NCI-H187 (cell line): Measurements from ENCODE around the gene AICDA.
"Not testable (repeated sequence)": the region's sequence is repeated elsewhere in the genome, so short reads cannot be mapped to it uniquely, and the experiment has no call there.

Source experiments
- DNase-seq, 2 experiments: peaks; one replicate each; lab custom pipeline; 2025; lab: John Stamatoyannopoulos, UW

AICDA gene

DNA sequence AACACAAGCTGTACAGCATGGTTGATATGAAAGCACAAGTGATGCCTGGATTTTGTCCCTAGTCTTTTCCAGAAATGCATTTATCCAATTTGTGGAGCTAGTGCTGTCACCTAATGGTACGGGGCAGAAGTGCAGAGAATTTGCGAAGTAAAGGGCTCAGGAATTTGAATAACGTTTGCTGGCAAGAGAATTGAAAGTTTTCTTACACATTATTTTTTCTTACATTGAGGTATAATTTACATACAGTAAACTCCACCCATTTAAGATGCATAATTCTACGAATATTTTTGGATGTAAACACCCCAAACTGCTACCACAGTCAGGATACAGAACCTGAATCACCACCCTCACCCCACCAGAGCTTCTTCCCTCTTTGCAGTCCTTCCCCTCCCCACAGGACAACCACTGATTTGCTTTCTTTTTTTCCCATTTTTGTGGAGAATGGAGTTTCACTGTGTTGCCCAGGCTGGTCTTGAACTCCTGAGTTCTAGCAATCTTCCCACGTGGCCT is 3.5 kb downstream of the AICDA start:
- no peak for DNase-seq

DNA sequence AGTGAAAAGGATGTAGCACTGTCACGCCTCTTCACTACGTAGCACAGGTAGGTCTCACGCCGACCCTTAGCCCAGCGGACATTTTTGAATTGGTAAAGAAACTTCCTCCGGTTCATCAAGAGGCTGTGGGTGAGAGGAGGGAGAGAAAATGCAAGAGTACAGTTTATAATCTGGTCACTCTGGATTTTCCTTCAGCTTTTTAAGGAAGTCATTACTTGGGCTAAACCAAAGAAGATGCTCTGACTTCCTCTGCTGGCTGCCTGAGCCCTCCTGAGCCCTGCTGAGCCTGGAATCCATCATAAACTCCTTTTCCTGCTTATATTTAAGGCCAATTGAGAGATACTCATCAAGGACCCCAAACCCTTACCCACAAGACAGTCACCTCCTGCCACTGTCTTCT is 5.8 kb downstream of the AICDA start:
- DNase-seq: no peak

DNA sequence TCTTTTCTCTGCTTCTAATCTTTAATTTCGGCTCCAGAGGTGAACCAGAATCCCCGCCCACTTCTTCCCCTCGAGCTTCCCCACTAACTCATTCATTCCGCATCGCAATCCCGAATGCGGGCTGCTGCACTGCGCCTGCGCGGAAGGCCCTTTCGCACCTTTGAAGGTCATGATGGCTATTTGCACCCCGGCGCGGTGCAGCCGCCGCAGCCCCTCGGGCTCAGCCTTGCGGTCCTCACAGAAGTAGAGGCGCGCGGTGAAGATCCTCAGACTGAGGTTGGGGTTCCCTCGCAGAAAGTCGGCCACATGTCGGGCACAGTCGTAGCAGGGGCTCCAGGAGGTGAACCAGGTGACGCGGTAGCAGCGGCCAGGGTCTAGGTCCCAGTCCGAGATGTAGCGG is 7.6 kb downstream of the AICDA start:
- no peak for DNase-seq

DNA sequence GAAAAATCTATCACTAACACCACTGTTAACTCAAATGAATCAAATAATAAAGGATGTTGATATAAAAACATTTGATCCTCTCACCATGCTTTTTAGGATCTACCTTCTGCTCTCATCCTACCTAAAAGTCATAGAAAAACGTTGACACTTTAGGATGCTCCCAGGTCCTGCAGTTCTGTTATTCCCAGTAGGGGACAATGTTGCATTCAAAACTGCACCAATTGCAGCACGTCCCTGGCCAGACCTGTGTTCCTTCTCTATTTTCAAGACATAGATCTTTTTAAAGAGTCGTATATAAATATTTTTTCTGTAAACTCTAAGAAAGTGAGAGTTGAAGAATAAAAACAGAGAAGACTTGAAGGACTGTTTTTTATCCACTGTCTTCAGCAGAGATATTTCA is 8.8 kb downstream of the AICDA start:
- no peak for DNase-seq

DNA sequence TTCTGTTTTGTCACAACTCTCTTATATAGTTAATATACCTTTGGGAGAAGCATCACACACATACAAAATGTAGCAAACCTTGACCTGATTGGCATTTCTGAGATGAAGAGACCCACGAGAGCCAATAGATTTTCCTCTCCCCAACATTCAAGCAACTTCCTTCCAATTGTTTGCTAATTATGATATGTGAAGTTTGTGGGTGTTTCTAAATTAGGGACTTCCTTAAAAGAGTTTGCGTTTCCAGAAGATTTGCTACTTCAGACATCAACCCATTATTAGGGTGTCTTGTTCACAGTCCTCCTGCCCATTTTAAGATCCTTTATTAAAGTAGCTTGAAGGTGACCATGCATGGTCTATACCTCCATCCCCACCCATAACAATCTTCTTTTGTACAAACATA is 9.4 kb downstream of the AICDA start:
- DNase-seq: no peak

DNA sequence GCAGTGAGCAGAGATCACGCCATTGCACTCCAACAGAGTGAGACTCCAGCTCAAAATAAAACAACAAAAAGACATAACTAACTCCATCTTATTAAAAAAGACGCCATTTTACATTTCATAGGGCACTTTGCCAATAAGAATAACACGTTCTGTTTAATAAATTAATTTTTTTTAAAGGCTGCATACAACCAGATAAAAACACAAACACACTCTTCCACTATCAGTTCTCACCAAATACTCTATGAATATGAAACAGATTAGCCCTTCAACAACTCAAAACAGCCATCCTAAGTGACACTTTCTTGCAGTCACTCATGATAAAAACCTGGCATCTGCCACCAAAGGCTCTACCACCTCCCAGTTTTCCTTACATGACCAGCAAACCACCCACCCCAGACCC is 16.1 kb downstream of the AICDA start:
- DNase-seq: no peak

DNA sequence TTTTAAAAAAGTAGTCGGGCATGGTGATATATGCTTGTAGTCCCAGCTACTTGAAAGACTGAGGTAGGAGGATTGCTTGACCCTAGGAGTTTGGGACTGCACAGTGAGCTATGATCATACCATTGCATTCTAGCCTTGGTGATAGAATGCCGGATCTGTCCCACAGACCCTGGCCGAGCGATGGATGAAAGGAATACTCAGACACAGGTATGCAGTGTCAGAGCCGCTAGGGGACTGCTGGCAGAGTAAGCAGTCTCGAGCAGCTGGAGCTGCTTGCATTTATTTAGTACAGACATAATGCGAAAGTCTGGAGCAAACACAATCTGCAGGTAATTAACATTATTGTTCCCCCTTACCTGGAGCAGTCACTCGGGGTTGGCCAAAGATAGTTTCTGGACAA is 18.6 kb downstream of the AICDA start:
- DNase-seq: no peak

DNA sequence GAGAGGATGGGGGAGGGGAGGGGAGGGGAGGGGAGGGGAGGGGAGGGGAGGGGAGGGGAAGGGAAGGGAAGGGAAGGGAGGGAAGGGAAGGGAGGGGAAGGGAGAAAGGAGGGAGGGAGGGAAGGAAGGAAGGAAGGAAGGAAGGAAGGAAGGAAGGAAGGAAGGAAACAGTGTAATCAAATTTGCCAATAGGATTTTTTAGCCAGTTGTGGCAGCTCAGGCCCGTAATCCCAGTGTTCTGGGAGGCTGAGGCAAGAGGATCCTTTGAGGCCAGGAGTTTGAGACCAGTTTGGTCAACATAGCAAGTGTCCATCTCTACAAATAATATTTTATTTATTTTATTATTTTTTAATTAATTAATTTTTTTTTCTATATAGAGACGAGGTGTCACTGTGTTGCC is 19.4 kb downstream of the AICDA start:
- no peak for DNase-seq

DNA sequence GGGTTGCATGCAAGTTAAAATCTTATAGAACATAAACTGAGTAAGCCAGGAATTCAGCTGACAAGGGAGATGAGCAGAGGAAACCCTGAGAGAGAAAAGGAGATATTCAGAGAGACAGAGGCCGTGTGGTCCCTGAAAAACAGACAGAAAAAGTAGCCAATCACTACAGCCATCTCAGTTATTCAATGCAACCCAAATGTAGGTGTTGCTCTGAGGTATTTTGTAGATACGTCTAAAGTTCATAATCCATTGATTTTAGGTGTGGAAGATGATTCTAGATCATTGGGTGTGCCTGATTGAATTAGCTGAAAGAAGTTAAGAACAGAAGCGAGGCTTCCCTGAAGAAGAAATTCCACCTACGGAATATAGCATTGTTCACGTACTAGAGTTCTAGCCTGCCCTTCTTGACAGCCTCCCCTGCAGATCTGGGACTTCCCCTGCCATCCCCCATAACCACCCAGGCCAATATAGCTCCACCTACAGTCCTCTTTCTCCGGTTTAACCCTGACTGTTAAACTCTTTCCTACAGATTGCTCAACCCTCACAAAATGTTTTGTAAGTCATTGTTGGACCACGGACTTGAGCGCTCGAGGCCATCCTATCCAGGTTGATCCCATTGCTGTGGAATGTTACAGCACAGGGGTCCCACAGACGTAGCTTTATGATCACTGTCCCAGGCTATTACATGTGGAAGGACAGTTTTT is 21.7 kb downstream of the AICDA start:
- no peak for DNase-seq

DNA sequence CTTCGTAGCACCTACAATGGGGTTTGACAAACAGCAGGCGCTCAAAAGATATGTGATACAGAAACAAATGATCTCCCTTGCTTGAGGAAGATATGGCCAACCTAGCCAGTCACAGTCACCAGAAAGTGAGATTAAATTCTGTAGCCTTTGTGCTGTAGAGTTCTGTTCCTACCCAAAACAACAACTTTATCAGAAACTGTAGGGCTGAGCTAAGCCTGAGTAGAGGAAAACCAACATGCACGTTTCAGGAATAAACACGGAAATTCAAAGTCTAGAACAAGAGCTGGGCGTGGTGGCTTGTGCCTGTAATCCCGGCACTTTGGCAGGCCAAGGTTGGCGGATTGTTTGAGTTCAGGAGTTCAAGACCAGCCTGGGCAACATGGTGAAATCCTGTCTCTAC is 23.0 kb downstream of the AICDA start:
- no peak for DNase-seq

DNA sequence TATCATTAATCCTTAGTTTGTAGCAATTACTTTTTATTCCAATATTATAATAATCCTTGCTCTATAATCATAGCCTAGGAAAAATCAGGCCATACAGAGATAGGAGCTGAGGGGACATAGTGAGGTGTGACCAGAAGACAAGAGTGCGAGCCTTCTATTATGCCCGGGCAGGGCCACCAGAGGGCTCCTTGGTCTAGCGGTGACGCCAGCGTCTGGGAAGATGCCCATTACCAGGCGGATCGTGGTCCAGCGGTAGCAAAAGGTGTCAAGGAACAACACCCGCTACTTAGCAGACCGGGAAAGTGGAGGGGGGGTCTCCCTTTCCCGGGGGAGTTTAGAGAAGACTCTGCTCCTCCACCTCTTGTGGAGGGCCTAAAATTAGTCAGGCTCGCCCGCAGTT is 28.2 kb downstream of the AICDA start:
- DNase-seq: not testable (repeated sequence)

DNA sequence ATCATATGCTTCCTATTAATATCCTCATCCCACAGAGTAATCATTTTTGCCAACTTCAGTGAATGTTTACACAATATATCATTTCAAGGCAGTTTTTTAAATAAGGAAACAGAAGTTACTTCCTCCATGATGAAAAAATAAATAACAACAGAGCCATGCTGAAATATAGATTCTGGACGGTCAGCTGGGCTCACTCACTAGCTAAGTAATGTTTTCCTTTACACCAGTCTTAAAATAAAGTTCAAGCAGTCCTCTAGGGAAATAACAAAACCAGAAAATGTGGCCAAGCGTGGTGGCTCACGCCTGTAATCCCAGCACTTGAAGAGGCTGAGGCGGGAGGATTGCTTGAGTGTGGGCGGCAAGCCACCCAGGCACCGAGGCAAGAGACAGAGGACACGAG is 28.7 kb downstream of the AICDA start:
- no peak for DNase-seq

DNA sequence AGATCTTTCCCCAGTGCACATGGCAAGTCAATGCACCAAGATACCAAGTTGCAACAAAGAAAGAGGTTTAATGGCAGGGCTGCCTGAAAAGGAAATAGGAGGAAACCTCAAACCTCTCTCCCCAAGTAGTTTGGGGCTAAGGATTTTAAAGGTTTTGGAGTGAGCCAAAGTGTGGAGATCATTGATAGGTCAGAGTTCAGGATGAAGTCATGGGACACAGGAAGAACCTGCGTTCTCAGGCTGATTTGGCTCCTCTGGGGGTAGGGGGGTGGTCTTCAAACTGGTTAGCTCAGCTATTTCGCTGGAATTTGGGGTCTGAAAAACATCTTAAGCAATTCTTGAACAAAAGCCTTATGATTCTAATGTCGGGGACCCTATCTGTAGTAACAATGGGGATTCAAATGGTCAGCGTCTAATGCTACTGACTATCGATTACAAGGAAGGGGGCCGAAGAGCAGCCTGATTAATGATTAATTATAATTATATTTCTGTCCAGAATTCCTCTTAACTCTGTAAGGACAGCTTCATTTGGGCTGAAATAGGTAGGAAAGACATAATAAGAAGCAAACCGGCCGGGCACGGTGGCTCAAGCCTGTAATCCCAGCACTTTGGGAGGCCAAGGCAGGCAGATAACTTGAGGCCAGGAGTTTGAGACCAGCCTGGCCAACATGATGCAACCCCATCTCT is 31.4 kb downstream of the AICDA start:
- DNase-seq: no peak

DNA sequence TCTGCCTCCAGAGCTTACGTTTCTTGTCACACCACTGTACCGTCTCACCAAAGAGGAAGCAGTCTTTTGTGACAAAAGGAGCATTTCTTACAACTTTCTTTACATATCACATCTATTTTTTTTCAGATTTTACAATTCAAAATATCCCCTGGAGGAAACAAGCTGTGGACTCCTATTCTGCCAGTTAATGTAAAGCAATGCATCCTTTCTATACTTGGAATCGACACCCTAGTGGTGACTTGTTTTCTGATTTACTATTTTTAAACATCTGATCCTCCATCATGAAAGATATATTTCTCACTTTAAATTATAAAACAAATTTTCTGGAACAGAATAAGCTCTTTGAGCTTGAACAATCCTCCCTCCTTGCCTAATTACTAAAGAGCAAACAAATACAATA is 34.8 kb downstream of the AICDA start:
- no peak for DNase-seq

DNA sequence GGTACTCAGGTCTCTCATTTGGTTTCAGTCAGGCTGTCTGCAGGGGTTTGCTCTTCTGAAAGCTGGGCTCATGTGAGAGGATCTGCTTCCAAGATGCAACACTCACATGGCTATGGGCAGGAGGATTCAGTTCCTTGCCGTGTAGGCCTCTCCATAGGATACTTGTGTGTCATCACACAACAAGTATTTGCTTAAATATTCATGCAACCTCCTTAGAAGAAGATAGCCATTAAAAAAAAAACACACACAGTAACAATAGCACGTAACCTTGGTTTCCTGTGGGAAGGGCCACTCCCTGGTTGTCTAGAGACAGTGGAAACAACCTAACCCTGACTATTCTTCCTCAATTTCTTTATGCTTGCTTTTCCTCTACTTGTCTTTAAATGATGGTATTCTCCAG is 40.2 kb downstream of the AICDA start:
- DNase-seq: no peak

DNA sequence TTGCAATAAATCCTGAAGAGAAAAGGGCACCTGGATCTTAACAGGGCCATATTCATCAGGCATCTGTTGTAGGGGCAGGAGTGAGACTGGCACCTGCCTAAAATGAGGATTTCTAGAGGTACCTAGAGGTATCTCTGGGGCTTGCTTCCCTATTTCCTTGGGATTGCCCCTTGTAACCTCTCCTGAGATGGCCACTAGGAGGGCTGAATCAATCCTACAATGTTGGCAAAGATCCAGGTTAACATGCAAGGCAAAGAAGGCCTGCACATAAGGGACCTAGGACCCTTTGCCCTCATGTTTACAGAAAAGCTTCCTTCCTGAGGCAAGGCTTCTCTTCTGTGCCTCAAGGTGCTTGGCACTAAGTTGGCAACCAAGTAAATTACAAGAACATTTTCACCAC is 46.1 kb downstream of the AICDA start:
- DNase-seq: no peak

DNA sequence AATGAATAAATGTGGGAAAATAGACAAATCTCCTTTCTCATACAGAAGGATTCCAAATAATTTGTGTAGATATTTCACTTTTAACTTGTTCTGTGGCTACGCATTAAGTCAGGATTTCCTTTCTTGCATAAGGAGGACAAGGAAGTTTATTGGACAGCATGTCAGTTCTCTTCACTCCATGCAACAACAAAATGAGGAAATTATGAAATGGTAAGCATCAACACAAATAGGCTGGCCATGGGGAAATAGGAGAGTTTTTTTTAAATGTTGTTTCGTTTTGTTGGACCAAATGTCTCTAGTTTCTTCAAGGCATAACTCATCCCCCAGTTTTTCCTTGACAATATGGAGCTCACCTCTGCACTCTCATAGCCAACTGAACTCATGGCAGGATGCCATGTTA is 46.6 kb downstream of the AICDA start:
- not testable (repeated sequence) for DNase-seq

DNA sequence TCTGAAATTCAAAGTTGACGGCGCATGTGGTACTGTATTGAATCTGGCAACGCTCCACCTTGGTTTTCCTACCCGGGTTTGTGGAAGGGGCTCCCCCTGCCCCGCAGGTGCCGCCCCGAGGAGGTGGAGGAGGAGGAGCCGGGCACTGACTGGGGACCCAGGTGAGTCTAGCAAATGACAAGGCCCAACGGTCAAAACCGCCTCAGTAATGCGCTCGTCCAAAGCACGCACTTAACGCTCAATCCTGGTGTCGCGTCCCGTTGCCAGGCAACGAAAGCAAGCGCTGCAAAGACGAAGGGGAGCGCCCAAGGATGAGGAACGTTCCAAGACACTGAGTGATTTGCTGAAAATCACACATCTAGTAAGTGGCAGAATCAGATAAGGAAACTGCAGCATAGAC is 48.0 kb downstream of the AICDA start:
- DNase-seq: no peak

DNA sequence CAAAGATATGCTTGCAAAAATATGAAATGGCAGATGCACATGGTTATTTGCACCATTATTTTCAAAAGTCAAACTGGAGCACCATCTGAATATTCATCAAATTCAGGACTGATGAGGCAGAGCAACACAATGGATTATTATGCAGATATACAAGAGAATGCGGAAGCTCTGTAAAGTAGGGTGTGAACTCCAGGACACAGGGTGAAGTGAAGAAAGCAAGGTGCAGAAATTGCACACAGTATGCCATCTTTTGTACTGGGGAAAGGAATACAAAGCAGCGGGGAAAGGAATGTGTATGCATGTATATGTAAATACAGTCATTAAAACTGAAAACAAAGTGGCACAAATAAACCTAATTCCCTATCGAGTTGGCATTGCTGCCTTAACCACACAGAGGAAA is 49.3 kb downstream of the AICDA start:
- no peak for DNase-seq

DNA sequence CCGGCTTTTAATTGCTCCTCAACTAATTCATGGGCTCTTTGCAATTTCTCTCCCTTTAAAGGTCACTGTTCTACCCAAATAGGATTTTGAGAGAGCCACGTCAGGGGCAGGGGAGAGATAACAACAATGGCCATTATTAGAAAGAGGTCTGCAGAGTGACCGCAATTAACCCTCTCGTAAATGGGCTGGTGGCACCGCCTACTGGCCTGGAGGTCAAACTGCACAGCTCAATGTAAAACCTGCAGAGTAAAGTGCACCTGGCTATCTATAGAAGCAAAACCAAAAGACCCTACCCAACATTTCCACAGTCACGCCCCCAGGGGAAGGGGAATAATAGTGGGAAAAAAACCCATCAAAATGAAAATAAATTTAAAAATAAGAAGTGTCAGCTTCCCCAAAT is 50.3 kb downstream of the AICDA start:
- no peak for DNase-seq

DNA sequence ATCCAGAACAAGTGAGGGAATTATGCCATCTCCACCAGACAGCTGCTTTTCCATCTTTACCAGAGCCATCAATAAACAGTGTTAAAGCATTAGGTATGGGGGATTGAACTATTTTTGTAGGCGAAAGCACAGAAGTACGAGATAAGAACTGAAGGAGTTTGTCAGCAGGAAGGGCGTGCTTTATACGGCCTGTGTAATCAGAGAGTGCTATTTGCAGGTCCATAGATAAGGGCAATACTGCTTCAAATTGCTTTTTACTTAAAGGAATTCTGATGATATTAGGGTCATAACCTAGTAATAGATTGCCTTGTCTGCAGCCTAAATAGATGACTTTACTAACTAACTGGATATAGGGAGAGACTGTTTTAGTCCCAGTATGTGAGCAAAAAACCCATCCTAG is 51.6 kb downstream of the AICDA start:
- no peak for DNase-seq

DNA sequence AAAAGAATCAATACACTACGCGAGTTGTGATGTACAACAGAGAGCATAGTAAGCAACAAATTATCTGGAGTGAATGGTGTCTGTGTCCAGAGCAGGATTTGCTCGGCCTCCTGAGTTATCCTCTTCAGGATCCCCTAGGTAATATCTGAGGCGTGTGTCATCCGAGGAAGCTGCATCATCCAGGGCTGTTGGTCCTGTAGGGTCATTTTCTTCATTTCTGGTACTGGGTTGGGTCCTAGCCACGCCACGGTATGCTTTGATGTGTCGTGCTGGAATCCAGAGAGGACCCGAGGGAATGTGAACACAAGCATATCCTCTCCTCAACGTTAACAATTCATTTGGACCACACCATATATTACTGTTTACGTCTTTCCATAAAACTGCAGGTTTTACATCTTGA is 53.0 kb downstream of the AICDA start:
- no peak for DNase-seq

DNA sequence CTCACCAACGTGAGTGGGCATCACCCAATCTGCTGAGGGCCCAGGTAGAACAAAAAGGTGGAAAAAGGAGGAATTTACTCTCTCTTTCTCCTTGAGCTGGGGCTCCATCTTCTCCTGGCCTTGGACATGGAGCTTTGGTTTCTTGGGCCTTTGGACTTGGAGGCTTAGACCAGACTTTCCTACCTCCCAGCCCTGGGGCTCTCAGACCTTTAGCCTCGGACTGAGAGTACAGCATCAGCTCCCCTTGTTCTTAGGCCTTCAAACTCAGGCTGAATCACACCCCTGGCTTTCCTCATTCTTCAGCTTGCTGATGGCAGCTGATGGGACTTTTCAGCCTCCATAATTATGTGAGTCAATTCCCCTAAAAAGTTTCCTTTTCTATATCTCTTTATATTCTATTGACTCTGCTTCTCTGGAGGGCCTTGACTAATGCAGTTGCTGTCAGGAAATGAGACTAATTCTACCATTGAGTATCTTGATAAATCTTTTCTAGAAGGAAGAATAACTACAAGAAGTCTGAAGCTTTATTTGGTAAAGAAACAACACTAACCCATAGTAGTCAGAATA is 56.0 kb downstream of the AICDA start:
- no peak for DNase-seq
